HUDEP-2 (cell line): ENCODE results near the gene NINJ2.
"Not testable (repeated sequence)": the region's sequence is repeated elsewhere in the genome, so short reads cannot be mapped to it uniquely, and the experiment has no call there.

Source experiments
- DNase-seq, 76 experiments: peaks; one replicate each; lab custom pipeline; 2025; ENCODE audit not compliant: unreplicated experiment in 76 of 76; lab: John Stamatoyannopoulos, UW

NINJ2 gene

DNA sequence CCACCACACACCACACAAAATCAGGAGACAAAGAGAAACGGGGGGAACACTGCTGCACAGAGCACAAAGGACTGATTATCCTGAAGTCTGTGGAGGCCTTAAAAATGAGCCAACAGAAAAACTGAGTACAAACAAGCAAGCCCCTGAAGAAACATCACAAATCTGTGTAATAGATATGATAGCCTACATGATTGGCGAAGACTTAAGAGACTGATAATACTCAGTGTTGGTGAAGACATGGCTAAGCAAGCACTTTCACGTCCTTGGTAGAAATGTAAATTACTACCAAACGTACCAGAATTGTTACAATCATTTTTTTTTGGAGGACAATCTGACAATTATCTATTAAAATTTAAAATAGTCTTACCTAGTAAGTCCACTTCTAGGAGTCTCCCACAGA is 74.6 kb downstream of the NINJ2 start:
- DNase-seq = no peak

DNA sequence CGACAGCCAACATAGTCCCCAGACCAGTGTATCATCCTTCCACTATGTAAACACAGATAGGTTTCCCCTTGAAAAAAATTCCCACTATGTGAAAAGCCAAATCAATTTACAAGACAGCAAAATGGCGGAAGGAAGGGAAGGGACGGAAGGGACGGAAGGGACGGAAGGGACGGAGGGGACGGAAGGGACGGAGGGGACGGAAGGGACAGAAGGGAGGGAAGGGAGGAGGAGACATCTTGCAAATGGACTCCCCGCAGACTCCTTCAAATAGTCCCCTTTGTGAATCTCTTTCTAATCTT is 75.3 kb downstream of the NINJ2 start:
- no peak for DNase-seq

DNA sequence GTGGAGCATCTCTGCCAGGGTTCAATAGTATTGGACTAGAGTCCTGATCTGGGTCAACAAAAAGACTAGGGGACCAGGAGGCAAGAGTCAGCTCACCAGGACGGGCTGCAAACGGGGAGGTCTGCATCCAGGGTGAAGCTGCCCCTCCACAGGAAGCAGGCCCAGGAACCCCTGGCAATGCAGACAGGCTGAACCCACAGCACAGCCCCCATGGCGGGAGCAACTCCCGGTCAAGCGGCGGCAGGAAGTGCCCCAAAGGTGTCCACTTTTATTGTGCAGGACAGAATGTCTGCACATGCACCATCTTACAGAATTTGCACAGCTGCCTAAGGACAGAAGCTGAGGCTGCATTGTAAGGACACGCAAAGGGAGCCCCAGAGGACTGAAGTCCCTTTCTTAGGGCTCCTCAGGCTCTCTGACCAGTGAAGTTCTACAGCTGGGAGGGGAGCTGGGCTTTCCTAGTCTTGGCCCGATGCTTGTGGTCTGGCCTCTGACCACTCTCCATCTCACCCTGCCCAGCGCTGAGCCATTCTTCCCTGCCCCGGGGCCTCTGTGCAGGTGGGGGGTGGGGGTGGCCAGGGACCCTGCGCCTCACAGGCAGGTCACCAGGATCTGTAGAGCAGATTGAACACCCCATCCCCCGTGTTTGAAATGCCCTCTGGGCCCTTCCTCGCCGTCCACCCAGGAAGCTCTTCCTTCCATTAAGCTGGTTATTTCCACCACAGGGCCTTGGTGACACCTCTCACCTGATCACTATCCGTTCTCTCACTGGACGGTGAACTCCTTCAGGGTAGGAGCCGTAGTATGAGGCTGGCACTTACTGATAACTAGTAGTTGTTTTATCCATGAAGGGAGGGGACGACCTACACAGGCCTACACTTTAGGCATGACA is 75.9 kb downstream of the NINJ2 start:
- DNase-seq = peak in 44 of 76 experiments; percentile 10 to 73 (median 38)

DNA sequence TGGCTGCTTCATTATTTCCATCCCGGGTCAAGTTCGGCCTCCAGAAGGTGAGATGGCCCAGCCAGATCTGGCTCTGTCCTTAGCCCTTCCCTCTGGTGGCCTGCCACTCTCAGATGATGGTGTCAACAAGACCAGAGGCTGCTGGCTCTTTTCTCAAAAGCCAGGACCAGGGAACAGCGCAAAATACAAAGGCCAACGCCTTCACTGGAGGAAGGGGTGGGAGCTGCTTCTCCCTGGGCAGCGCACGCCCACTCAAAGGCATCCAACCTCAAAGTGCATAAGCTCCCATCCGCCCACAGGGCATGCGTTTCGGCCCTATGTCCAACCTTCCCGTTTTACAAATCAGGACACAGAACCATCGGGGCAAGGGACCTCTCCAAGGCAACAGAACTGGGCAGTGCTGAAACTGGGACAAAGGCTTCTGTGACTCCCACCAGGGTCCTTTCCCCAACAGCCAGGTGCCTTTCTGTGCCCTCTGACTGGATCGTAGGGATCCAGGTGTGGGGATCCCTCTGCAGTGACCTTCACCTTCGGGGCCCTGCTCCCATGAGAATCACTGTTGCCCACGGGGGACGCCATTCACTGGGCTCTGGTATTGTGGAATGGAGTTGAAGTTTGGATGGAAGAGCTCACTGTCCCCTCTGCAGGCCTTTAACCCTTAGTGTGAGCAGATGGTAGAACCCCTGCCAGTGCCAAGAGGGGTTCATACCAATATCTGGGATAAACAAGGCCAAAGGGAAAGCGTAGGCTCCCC is 76.8 kb downstream of the NINJ2 start:
- no peak for DNase-seq

DNA sequence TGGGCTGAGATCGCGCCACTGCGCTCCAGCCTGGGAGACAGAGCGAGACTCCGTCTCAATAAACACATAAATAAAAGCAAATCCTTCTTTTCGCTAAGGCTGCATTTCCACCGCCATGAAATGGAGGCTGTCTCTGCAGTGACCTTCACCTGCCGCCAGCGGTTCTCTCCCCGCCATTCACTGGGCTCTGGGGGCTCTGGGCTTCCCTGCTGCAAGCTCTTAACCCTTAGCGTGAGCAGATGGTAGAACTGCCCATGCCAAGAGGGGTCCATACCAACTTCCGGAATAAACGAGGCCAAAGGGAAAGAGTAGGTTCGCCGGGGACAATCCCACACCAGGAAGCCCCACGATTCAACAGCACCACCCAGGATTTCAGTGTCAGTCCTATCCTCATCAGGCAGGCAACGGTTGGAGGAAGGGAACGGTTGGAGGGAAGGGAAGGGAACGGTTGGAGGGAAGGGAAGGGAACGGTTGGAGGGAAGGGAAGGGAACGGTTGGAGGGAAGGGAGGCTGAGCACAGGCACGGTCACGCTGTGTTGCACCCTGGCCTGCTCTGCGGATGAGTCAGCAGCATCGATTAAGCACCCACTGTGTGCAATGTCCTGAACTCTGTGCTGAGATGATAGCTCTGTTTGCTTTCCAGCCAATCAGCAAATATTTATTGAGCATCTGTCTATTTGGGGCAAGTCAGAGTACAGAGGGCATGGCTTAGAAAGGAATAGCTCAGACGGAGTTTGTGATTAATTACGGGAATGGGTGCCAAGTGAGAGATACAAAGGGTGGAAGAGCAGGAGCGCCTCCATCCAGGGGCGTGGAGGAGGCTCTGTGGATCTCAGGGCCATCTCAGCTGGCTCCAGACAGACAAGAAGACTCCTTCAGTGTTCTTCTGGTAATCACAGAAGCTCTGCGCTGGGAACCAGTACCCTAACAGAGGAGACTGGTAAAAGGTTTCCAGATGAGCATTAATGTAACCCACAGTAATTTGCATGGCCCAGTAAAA is 77.9 kb downstream of the NINJ2 start:
- DNase-seq = no peak

DNA sequence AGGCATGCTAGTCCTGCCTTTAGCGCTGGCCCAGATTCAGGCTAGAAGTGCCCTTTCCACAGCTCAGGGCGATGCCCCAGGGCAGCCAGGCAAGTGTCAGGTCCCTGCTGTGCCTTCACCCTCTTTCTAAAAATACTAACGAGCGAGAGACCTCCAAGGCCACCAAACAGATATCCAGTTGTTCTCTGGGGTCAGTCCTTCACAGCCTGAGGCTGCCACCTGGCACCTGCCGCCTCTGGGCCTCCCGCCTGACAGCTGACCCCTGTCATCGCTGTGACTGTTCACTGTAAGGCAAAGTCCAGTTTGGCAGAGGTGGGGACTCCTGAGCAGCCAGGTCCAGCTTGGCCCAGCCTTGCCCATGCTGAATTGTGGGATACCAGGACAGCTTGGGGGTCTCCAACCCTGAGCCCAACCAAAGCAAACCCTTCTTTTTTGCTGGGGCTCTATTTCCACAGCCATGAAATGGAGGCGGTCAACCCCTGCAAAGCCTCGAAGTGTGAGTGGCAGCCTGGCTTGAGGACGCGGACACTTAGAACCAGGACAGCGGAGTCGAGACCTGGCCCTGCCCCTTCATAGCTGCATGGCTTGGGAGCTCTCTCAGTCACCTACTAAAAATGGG is 79.9 kb downstream of the NINJ2 start:
- no peak for DNase-seq

DNA sequence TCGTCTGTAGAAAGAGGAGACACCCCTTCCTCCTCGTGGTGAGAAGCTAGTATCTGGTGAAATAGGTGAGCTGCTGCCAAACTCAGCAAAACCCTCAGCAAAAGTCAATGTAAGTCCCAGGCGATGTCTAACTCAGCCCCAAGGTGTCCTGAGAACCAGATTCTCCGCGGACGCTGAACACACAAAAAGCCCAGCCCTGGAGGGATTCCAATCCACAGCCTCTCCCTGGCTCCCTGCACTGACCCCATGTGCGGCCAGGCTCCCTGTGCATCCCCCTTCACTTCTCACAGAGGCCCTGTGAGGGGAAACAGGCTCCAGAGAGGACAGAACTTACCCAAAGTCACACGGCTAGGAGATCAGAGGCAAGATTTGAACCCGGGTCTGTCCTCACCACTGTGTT is 81.5 kb downstream of the NINJ2 start:
- no peak for DNase-seq

DNA sequence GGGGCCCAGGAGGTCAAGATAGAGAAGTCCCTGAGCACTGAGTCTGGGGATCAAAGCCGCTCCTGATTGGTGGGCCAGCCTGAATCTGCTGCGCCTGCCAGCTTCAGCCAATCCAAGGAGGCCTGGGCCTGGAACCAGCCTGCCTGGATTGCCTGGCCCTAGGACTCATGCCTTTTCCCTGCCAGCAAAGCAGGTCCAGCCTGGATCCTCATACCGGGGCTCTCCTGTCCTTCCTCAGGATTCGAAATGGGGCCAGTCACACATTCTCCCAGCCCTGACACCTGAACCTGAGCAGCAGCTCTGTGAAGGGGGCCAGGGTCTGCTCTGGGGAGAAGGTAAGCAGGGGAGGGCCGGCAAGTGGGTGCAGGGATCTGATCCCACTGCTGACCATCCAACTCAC is 81.9 kb downstream of the NINJ2 start:
- DNase-seq = no peak

DNA sequence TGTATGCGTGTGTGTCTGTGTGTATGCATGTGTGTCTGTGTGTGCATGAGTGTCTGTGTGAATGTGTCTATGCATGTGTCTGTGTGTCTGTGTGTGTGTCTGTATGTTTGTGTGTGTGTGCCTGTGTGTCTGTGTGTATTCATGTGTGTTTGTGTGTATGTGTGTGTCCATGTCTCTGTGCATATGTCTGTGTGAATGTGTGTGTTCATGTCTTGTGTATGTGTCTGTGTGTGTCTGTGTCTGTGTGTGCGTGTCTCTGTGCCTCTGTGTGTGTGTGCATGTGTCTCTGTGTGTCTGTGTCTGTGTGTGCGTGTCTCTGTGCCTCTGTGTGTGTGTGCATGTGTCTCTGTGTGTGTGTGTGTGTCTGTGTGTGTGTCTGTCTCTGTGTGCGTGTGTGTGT is 82.4 kb downstream of the NINJ2 start:
- no peak for DNase-seq

DNA sequence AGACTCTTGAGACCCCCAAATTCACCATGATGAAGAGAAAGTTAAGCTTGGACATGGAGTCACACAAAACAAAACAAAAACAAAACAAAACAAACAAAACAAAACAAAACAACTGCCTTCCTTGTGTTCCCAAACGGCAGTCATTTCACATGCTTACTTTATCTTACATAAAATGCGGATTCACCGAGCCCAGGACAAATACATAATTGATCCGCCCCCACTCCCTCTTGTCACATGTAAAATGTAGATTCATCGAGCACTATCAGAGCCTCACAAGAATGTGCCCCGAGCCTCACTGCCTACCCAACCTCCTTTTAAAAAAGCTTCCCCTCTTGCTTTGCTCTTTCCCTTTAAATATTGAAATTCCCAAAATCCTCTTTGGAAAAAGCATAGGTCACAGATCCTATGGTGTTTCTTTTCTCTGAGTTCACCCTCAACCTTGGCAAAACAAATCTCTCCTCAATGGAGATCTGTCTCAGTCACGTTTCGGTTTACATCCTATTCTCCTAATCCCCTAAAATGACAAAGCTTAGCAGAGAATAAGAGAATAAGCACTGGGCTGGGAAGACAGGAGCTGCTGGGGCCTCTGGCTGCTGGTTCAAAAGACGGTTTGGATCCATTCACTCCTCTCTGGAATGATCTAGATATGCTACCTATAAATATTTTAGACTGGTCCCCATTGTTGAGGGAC is 83.7 kb downstream of the NINJ2 start:
- peak in 4 of 76 experiments; percentile 14 to 33 (median 22) for DNase-seq

DNA sequence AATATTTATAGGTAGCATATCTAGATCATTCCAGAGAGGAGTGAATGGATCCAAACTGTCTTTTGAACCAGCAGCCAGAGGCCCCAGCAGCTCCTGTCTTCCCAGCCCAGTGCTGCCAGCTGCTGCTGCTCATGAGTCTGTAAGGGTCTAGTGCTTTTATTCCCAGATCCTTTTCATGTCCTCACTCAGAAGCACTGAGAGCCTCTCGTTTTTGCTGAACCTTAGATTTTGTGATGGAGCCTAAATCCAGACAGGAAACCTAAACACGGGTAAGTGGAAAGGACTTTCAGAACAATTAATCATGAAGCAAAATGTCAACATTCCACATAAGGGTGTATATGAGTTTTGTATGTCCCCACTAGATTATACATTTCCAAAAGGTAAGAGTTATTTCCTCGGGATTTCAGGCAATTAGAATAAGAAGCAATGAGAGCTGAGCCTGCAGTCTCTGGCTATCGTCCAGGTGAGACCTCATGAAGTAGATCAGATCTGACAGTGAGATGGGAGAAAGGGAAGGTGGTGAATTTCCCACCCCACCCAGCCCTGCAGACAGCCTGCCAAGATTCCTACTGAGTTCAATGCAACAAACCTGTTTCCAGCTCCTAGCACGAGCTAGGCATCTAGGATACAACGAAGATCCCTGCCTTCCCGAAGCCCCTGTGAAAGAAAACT is 84.4 kb downstream of the NINJ2 start:
- peak in 3 of 76 experiments; percentile 11 to 25 (median 22) for DNase-seq

DNA sequence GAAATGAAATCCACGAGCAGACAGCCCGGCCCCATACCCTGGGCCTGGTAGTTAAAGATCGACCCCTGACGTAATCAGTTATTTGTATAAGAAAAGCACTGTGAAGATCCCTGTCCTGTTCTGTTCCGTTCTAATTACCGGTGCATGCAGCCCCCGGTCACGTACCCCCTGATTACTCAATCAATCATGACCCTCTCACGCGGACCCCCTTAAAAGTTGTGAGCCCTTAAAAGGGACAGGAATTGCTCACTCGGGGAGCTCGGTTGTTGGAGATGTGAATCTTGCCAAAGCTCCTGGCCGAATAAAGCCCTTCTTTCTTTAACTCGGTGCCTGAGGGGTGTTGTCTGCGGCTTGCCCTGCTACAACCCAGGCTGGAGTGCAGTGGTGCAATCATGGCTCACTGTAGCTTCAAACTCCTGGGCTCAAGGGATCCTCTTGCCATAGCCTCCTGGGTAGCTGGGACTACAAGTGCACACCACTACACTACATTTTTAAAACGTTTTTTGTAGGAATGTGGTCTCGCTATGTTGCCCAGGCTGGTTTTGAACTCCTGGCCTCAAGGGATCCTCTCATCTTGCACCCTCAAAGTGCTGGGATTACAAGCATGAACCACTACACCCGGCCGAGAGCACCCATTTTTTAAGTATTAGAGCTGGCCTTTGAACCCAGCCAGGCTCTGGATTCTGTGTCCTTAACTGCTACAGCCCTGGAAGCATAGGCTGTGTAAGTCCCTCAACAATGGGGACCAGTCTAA is 85.1 kb downstream of the NINJ2 start:
- not testable (repeated sequence) for DNase-seq

DNA sequence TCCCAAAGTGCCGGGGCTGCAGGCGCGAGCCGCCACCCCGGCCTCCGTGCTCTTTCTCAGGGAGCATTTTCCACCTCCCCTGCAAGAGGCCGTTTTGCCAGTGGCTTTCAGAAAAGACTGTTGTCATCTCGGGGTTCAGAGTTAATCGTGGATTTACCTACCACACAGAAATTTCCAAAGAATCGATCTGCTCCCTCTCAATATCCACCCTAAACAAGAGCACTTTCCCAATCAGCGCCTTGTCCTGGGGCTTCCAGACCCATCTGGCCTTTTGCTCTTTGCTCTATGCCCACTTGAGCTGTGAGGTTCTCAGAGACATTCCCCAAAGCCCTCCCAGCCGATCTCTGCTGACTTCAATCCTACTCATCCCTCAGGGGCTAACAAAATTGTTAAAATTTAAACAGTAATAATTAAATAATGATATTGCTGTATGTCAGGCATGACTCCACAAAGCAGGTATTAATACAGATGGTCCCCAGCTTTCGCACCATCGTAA is 86.6 kb downstream of the NINJ2 start:
- DNase-seq = no peak

DNA sequence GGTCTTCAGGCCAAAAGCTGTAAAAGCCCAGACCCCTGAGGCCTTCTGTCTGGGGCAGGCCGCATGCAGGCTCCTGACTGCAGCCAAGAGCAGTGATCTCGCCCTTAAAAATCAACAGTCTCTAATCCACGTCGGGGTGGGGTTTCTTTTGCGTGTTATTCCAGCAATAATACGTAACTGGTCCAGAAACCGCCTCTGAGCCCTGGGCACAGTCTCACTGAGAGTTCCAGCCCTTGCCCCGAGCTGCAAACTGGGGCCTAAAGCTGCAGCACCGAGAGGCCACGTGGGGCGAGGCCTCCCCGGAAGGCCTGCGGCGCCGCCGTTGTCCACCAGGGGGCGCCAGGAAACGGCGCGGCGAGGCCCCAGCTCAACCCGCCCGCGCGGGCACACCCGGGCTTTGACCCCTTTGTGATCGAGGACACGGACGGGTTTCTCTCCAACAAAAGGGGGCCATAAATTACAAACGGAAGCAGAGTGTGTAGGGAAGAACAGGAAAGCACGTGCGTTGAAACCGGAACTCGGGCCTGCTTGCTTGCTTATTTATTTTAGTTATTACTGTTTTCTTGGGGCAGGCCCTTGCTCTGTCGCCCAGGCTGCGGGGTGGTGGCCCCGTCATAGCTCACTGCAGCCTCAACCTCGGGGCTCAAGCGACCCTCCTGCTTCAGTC is 87.2 kb downstream of the NINJ2 start:
- peak in 74 of 76 experiments; percentile 19 to 91 (median 73) for DNase-seq

DNA sequence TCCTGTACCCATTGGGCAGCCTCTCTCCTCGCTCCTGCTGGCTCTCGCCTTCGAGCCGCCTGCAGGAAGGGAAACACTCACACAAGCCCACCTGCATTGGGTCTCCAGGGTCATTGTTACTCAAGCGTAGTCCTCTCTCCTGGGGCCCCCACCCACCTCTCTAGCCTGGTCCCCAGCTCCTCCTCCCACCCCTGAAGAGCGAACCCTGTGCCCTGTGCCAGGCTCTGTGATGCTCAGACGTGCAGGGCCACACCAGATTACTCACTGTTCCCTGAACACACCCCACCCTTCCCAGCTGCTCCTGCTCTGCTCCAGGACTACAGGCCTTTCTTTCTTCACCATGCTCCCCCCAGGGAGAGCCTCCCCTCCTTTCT is 88.1 kb downstream of the NINJ2 start:
- DNase-seq = peak in 1 of 76 experiments; percentile 18

DNA sequence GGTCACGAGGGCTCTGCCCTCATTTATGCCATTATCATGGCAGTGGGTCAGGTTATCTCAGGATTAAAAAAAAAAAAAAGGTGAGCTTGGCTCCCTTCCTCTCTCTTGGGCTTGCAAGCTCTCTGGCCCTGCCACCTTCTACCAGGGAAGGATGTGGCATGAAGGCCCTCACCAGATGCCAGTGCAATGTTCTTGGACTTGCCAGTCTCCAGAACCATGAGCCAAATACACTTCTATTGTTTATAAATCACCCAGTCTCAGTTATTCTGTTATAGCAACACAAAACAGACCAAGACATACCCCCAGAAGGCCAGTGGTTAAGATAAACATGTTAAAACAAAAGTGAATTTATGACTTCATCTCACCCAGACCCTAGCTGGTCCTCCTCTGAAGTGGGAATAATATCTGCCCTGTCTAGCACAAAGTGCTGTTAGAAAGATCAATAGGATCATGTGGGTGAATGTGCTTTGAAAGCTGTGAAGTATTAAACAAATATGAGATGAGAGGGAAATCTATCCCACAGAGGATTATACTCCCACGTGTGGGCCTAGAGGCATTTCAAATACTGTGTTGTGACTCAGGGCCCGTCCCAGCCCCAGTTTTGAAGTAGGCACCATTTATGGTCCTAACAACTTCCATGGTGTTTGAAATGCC is 88.6 kb downstream of the NINJ2 start:
- no peak for DNase-seq

DNA sequence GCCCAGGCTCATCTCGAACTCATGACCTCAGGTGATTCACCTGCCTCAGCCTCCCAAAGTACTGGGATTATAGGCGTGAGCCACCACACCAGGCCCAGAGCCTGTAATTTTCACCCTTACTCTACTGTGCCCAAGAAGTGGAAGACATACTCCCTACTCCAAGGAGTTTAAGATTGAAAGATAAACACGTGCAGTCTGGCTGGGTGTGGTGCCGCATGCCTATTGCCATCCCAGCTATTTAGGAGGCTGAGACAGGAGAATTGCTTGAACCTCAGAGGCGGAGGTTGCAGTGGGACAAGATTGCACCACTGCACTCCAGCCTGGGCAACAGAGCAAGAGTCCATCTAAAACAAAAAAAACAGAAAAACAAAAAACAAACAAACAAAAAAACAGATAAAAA is 90.0 kb downstream of the NINJ2 start:
- peak in 2 of 76 experiments; percentile 10 to 20 for DNase-seq
